ENCODE measurements around the gene DSC2.

Gene DSC2

DNA sequence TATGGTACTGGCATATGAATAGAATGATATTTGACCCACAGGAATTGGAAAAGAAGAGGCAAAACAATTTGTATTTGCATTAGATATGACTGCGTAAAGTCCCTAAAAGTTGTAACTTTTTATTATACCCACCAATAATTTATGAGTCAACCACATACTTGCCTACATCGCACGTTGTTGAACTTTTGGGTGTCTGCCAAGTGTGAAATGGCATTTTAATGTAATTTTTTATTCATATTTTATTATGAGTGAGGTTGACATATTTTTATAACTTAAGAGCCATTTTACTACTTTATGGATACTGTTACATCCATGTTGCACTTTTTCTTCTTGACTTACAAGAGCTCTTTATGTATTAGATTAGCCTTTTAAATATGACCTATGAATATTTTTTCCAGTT, 4.6 kb downstream of the DSC2 start:
- no peak for DNase-seq

DNA sequence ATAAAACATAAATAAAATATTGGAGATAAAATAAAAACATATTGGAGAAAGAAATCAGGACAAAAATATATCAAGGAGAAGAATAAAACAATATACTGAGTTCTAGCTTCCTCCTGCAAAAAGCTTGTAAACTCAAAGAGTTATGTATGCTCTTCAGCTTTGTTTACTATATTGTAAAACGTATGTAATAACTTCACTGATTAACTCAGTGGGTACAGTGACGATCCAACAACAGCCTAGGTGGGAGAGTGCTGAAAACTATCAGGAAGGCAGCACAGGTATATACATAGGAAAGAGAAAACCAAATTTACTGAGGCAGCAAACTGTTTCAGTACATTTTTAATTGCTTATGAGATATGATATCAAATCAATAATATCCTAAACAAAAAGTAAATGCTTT, 8.3 kb downstream of the DSC2 start:
- no peak for DNase-seq

DNA sequence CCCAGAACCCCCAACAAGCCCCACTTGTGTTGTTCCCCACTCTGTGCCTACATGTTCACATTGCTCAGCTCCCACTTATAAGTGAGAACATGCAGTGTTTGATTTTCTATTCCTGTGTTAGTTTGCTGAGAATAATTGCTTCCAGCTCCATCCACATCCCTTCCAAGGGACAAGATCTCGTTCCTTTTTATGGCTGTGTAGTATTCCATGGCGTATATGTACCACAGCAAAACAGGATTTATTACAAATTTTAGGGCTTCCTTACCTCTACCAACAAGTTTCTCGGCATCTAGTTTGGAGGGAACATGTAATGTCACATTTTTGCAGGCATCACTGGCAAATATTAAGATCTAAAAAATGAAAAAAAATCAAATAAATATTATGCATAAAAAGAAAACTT, 8.9 kb downstream of the DSC2 start:
- no peak for DNase-seq

DNA sequence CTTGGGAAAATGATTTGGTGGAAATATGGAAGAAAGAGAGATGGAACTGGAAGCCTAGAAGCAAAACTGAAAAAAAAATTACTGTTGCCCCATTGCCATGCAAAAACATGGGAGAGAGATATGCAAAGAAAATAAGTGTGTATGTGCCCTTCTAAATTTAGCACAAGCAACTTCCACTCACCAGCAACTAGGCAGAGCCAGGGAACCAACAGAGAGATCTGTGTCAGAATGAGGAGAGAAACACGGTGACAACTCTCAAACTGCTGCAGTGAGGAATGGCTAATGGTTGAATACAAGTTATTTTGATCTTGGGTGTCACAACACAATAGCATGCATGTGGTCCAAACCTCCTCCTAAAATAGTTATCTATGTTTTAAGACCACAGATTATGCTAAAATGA, 10.9 kb downstream of the DSC2 start:
- no peak for DNase-seq

DNA sequence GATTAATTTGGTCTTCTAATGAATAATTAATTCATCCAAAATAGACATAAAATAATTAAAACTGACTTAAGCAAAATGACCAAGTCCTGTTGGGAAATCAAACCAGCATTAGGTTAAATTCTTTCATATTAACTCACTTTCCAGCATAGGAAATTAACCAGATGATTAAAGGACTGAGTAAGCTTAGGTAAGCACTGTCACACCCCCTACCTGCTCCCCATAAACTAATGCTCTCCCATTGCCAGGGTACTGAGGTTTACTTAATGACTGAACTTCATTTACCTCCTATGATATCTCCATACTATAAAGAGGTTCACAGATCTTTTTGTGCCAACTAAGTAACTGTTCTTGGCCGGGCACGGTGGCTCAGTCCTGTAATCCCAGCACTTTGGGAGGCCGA, 13.7 kb downstream of the DSC2 start:
- no peak for DNase-seq

DNA sequence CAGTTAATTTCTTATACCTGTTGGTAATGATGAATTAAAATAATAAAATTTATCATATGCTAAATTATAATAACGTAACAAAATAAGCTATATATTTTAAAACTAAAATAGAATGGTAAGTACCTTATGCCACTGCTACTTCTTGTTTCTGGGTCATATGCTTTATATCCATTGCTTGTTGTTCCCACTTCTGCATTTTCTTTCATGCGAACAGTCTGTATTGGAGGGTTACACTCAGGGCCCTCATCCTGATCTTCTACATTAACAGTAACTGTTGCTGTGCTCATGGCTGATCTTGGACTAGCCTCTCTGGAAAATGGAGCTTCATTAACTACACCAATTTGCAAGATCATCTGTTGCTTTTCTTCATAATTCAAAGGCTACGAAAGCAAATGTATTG, 22.2 kb downstream of the DSC2 start:
- no peak for DNase-seq

DNA sequence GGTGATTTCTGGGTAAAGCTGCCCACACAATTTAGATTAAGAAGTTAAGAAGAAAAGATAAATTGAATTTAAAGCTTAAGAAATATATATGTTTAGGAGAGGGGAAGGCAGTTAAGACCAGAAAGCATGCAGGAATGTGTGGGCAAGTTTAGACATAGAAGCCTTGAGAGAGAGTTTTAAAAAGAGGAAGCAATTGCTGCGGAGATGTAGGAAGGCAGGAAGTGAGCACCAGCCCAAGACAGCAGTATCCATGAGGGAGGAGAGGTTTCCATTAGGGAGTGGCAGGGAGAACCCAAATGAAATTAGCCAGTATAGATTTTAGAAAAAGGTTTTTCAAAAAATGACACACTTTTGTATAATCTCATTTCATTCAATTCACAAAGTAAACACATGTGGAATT, 24.3 kb downstream of the DSC2 start:
- no peak for DNase-seq

DNA sequence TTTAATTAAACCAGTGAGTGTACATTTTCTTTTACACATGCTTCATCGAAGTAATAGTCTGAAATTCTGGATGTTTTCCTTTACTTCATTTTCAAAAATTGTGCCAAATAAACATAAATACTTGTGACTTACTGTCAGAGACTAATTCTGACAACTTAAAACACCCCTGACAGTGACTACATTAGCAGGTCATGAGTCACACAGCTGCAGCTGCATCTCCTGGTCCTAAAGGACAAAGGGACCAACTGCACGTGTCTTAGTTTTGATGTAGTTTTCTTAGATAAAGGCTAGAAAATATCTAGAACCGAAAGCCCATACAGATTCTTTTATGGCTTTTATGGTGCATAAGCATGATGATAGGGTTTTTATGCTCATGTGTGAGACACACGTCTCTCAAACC, 30.0 kb downstream of the DSC2 start:
- no peak for DNase-seq

DNA sequence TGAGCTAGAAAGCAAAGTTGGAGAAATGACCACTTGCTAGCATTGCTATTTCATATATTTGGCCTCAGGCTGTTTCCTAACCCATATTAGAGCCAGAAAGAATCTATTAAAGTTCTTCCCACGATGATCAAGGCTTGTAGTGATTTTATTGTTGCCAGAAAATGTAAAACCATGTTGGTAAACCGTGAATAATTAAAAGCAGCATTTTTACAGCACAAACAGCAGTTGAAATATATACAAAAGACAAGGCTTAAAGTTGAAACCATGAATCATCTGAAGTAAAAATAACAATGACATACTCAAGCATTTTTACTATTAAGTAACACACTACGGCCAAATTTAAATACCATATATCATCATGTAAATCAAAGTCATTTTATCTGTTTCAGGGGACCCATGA, 32.0 kb downstream of the DSC2 start:
- DNase-seq, result no peak

DNA sequence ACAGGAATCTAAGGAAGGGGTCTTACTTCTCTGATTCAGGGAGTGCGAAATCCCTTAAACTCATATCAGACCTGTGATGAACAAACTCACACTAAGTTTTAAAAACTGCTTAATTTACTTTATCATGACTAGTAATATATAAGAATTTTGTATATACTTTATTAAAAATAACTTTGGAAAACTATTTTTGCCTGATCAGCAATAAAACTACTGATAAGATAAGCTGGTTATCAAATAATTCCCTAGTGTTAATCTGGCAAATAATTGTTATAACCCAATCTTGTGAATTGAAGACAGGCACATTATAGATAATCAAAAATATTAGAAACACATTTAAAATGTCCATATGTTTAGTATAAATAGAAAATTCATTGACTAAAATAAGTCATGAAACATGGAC, 36.0 kb downstream of the DSC2 start:
- no peak for DNase-seq

DNA sequence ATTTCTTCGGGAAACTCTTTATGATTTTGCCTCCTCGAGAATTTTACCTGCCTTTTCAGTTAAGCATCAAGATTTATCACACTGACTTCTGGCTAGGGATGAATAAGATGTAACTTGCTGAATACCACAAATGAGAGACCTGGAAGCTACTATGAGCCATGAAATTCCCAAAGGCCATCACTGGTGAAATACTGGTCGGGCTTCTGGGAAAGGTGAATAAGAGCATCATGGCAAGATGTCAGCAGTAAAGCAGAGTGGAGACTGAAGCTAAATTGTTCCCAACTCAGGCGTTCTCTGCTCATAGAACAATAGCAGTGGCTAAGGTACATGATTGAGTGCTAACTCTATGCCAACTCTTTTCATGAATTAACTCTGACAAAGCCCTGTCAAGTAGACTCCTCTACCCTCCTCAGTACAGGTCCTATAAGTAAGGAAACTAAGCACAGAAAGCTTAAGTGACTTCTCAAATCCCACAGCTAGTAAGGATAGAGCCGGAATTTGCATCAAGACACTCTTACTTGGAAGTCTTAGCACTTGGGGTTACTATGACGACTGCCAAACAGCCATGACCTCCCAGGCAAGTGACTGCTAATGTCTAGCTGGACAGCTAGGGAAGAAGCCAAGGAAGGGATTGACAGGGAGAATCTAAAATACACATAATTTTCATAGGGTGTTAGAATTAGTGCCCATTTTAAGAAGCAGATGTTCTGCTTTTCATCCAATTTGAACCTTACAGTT, 37.0 kb downstream of the DSC2 start:
- no peak for DNase-seq

DNA sequence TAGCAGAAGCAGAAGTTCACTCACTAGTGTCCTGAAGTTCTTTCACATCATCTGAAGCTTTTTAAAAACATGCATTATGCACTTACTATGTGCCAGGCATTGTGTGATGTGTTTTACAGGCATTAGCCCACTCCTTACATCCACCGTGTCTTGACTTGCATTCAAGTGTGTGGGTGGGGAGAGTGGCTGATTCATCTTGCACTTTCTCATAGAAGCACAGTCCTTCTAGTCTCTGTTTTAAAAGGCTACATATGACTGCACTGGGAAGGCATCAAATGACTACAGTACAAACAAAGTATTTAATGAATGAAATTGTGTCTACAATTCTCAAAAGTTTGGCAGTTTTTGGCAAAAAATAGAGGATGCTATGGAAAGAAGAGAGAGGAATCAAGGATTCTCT, 38.1 kb downstream of the DSC2 start:
- no peak for DNase-seq

DNA sequence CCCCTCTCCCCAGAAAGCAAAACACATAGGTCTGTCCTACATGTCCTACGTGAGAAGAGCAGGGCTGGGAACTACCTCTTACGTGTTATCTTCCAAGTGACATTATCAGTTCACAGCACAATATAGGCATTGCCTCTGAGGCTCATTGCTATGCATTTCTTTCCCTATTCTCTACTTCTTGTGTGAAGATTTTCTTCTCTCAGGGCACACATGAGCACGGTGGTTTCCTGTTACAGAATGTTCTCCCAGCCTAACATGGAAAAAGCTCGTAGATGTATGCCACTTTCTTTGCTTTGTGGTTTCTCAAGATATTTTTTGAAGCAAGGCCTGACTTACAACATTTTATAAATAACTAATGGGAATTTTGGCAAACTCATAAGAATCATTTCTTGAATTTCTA, 40.3 kb downstream of the DSC2 start:
- DNase-seq, result no peak

DNA sequence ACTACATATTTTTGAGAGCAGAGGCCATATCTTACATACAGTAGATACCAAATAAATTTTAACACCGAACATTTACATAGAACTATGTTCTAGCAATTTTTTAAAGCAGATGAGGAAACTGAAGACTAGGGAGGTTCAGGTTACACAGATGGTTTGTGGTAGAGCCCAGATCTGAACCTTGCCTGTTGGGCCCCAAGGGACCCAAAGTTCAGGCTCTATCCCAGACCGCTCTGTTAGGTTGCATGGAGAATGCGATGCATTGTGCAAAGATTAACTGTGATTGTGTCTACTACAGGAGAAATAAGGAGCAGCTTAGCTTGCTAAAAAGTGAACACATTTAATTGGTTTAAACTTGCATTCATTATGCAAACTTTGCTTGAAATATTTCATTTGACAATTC, 43.3 kb downstream of the DSC2 start:
- DNase-seq, result no peak

DNA sequence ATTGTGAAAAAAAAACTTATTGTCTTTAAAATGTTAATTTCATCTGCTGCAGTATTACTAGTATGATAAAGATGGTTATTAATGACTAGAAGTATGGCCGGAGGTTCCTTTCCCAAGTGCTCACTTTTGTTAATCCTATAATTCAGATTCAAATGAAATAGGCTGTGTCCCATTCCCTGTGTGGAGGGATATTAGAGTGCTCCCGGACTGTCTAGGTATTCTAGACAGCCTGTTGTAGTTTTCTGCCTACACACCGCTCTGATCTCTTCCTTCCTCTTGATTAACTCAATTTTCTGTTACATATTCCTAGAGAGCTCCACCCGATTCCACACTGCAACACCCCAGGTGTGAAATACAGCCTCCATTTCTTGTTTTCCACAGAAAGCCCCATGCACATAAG, 44.3 kb downstream of the DSC2 start:
- no peak for DNase-seq

DNA sequence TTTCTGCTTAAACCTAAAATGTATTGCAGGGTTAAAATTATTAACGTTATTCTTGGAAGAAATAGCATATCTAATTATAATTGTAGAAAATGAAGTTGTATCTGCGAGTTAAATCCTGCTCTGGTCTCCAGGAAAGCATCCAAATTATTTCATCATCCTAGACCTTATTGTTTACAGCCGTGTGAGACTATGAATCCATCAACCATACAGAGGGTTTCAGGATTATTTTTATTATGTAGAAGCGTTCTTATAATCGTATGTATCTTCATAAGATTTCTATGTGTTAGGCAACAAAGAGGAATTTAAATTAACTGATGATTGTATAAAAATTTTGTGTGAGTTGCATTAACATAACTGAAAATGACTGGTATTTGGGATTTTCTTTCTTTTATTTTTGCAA, 45.2 kb downstream of the DSC2 start:
- DNase-seq, result no peak

DNA sequence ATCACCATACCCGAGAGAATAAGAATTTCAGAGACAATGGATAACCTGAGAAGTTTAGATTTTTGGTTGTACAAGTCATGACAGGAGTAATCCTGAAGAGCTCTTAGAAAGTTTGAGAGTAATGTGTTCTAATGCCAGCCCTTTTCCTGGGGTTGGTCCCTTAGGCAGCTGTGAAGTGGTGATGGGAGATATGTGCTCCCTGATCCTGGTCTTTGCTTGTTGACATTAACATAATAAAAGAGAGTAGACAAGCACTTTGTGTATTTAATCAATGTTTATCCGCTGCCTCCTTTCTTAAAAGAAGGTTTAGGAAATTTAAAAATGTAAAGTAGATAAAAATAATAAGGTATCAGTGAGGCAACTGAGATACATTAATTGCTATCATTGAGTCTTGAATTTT, 45.9 kb downstream of the DSC2 start:
- no peak for DNase-seq

DNA sequence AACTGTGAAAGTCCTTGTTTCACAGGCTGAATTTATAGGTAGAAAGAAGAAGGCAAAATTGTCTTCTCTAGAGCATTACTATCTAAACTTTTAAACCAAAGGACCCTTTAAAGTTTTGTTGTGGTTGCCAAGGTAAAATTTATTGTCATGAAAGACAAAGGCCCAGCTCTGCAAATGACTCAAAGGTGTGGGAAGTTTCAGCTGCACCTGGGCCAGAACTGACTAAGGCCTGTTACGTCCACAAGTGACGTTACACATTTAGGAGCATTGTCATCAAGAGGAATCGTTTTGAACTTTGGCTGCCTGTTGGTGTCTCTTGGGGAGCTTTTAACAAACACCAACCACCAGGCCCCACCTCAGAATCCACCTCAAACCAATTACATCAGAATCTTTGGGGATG, 51.6 kb downstream of the DSC2 start:
- DNase-seq, result no peak

DNA sequence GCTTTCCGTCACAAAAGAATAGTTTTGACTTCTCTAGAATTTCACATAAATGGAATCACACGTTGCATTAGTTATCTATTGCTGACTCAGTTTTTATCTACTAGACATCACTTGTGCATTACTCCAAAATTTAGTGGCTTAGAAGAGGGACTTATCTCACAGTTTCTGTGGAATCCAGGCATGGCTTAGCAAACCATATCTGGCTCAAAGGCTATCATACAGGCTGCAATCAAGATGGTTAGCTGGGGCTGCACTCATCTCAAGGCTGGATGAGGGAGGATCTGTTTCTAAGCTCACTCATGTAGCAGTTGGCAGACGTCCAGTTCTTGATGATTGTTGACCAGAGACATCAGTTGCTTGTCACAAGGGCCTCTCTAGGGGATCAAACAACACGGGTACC, 53.0 kb downstream of the DSC2 start:
- no peak for DNase-seq

DNA sequence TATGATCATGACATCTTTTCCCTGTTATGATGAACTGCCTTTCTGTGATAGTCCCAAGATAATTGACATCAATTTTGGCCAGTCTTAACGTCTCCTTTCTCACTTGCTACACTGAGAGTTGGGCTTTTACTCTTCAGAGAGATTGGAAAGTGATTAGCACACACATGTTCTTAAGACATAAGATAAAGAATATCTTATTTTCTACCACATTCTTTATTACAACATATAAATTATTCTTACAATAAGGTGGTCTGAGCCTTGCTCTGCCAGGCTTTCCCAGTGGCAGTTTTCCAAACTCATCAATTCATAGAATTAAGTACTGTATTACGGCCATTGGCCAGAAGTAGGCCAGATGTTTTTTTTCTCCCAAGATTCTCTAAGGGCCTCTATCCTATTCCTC, 54.0 kb downstream of the DSC2 start:
- no peak for DNase-seq

DNA sequence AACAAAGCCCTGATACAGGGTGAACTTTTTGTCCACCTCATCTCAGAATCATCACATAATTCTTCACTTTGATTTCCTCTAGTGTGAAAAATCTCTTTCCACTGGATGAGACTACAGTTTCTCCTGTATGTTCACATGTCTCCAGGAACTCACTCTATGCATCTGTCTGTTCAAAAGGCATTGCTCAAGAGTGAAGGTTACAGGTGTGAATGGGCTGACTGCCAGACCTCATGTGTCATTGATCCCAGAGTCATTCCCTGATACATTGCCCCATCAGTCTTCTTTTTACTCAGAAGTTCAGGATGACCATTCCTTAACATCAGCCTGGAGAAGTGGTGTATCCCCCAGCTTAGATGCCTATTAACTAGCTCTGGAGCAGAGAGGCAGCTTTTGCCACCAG, 55.3 kb downstream of the DSC2 start:
- DNase-seq, result no peak

DNA sequence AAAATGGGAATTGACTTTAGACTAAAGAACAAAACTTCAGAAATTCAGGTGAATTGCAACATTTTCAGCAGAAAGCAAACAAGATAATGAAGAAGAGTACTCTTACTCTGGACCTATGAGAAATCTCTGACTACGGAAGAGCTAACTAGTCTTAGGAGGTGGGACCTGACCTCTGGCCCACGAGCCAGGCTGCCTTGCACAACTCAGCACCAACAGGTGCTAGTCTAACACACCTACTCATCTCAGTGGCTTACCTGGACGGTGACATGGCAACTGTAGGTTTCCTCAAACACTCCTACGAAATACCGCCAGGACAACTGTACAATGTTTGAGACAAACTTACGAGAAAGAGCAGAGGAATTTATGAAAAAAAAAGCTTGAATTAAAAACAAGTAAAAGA, 56.6 kb downstream of the DSC2 start:
- no peak for DNase-seq

DNA sequence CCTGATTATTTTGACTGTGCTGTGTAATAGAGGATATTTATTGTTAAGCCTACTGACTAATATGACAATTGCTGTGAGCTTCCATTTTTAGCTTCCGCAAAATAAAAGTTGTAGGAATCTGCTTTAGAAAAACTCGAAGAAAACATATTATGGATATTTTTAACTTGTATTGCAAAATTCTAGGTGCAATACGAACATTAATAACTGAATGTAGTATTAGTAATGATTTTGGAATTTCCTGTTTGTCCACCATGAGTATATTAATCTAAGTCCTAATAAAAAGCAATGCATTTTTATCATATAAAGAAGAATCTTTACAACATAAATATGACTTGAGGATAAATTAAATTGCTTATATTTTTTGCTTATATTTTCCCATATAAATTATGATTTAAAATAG, 57.3 kb downstream of the DSC2 start:
- DNase-seq, result no peak

DNA sequence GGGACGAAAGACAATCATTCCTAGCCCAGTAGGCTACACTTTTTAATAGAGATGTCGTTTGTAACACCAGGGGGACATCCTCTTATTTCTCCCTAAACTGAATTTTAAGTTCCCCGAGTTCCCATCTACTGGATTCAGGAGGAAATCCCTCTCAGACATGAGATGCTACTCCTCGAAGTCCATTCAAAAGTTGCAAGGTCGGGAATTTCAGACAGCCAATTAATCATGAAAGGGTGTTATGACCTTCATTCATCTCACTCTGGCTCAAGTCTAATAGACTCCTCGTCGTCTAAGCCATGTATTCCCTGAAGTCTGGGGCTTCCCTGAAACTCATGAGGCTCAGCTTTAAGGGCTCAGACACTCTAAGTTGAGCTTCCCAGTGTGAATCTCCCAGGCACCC, 58.5 kb downstream of the DSC2 start:
- DNase-seq, result no peak

DNA sequence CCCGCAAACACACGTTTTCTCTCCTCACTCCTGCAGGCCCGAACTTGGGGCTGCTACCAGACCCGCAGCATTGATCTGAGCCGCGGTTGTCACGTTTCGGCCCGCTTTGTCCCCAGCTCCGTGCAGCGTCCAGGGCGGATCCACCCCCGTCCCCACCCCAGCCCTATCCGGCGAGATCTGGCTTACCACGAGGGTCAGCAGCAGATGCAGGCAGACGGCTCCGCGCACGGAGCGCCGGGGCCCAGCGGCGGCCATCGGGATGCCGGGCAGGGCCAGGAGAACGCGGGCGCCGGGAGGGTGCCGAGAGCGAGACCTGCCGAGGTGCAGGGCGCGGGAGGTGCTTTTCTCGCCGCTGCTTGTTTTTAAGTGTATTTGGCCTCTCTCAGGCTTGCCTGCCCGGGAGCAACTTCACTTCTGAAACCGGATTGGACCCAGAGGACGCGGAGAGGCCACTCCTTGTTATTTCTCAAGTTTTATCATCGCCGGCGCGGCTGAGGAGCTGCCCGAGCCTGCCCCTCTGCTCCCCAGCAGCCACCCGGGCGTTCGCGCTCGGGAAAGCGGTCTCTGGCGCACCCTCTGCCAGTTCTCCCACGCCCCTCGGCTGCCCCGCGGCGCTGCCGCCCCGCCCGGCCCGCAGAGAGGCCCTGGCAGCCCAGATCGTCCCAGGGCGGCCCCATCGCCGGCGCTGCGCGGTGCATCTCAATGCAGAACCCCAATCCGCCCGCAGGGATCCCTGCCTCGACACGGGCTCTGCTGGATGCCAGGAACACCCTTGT, 59.6 kb downstream of the DSC2 start, which contains the start of gene DSC3:
TSS of gene DSC3 (minus strand) at position 337 of the 776 bp plus-strand sequence. CDS start at position 255, 82 bp downstream.
- no peak for DNase-seq
